ENCODE measurements around the gene CDC14A. TPM values are rescaled to one million over a fixed set of nuclear protein-coding genes. Genes with fewer than 3 reads are reported as not detected.

The CDC14A gene
- total RNA-seq (2014; rRNA removed) (3.4 and 3.7 TPM in 2 replicates), Bru-seq, nascent RNA (percentile 58 among the genes with signal in this experiment), BruChase-seq, experiment 1, labeled RNA remaining after a 6-hour chase (percentile 42 among the genes with signal in this experiment), BruChase-seq, experiment 2, labeled RNA remaining after a 2-hour chase (percentile 53 among the genes with signal in this experiment)
- long read RNA-seq, full-length matches to known transcripts, result 2 of 8 reads
- long read RNA-seq, partial matches to known transcripts, result 1 of 8 reads
- long read RNA-seq, other reads (novel, unspliced or antisense), result 5 of 8 reads

GRCh38 chr1:100352267-100353070, at the start of gene CDC14A:
Gene CDC14A (plus strand): TSS chr1:100352506. CDS start chr1:100352955, 449 bp downstream.
- Histone ChIP-seq H3K36me3 (ENCODE audit: low read depth, low read length) (no peaks in the 10 kb centered on the region), H3K9me2 (replicated peaks; ENCODE audit: low read length) (no peaks in the 10 kb centered on the region), H3K79me2 (ENCODE audit: low read length) (0 out of 2 replicates have a peak, but pooled peaks cover 3% of the 10 kb centered on the region), H3K27ac (ENCODE audit: low read length) (peak within 1 kb of the TSS; percentile 71), H4K20me1 (ENCODE audit: low read length) (no peaks in the 10 kb centered on the region), H3K4me3 (ENCODE audit: low read length) (peak within 1 kb of the TSS; percentile 92), H3K4me1 (ENCODE audit: insufficient read depth, low read length) (peaks cover 29% of the 10 kb centered on the region), H3K9me3 (ENCODE audit: low read length) (no peaks in the 10 kb centered on the region), H3K4me2 (ENCODE audit: low read length) (peak within 1 kb of the TSS; percentile 91), H3K27me3 (ENCODE audit: low read length) (no peaks in the 10 kb centered on the region), H2AFZ (ENCODE audit: low read length) (peak within 1 kb of the TSS; percentile 93), H3K9ac (ENCODE audit: low read length) (peak within 1 kb of the TSS; percentile 59), H3F3A (ENCODE audit: low read length, unreplicated experiment) (no peaks in the 10 kb centered on the region)
- POLR2A ChIA-PET (ENCODE audit: unreplicated experiment), result no interaction called here
- TF ChIP-seq CTCF (conservative IDR thresholded peaks at IDR 0.05; ENCODE audit: low read depth, low read length) (no peak), EZH2 (IDR thresholded peaks at IDR 0.05; ENCODE audit: low read length, unreplicated experiment) (no peak), EZH2phosphoT487 (IDR thresholded peaks at IDR 0.05; ENCODE audit: borderline replicate concordance, low read length) (no peak)
- DNase-seq, result peak; percentile 92
- CTCF ChIA-PET, result no interaction called here
- no TSS peak for BruUV-seq (replicated peaks)
- intact Hi-C loops (cut with micrococcal nuclease), result loop anchor here (2.0 to 10.0 kb wide), 6 partner anchors 30 to 522 kb away; partner anchors contain the start of genes DBT, RTCA, SASS6 and TRMT13
- ATAC-seq, result peak; percentile 71

GRCh38 chr1:100302739-100303138, 49.6 kb upstream of the CDC14A start:
- no peak for TF ChIP-seq EZH2 (IDR thresholded peaks at IDR 0.05; ENCODE audit: low read length, unreplicated experiment)
- TF ChIP-seq CTCF (conservative IDR thresholded peaks at IDR 0.05; ENCODE audit: low read depth, low read length), result no peak
- no peak for TF ChIP-seq EZH2phosphoT487 (IDR thresholded peaks at IDR 0.05; ENCODE audit: borderline replicate concordance, low read length)
- no peaks in the 10 kb centered on the region for H3K4me1 ChIP-seq (ENCODE audit: insufficient read depth, low read length)
- H3K9ac ChIP-seq (ENCODE audit: low read length), result no peak overlapping the region
- ChIA-PET CTCF (no interaction called here), POLR2A (ENCODE audit: unreplicated experiment) (no interaction called here)
- no peaks in the 10 kb centered on the region for H3K79me2 ChIP-seq (ENCODE audit: low read length)
- H3K36me3 ChIP-seq (ENCODE audit: low read depth, low read length), result no peaks in the 10 kb centered on the region
- DNase-seq (no peak), ATAC-seq (no peak)
- intact Hi-C loops (cut with micrococcal nuclease), result no loop called here
- H3K27me3 ChIP-seq (ENCODE audit: low read length), result no peaks in the 10 kb centered on the region
- H3F3A ChIP-seq (ENCODE audit: low read length, unreplicated experiment), result no peaks in the 10 kb centered on the region
- H3K4me3 ChIP-seq (ENCODE audit: low read length), result no peak overlapping the region
- BruUV-seq (replicated peaks), result no TSS peak
- no peak overlapping the region for H2AFZ ChIP-seq (ENCODE audit: low read length)
- H3K4me2 ChIP-seq (ENCODE audit: low read length), result no peak overlapping the region
- H3K9me3 ChIP-seq (ENCODE audit: low read length), result no peaks in the 10 kb centered on the region
- H3K27ac ChIP-seq (ENCODE audit: low read length), result no peak overlapping the region
- H3K9me2 ChIP-seq (replicated peaks; ENCODE audit: low read length), result no peaks in the 10 kb centered on the region
- no peaks in the 10 kb centered on the region for H4K20me1 ChIP-seq (ENCODE audit: low read length)
